Nephron progenitor cell (in vitro differentiated cells): ENCODE data around the gene BCL6.

ENCODE experiments used
- DNase-seq: peaks from one replicate; pipeline ENCODE4 v3.0.0; 2021
- H3K27ac Mint-ChIP-seq: 2 replicates; pipeline ENCODE4 v1.8.0; 2021; ENCODE audit warnings: mild to moderate bottlenecking, moderate library complexity, mixed read lengths
- H3K27me3 Mint-ChIP-seq: 2 replicates; pipeline ENCODE4 v1.8.0; 2021; ENCODE audit warnings: mild to moderate bottlenecking, low read depth, mixed read lengths; ENCODE audit not compliant: poor library complexity
- H3K36me3 Mint-ChIP-seq: 2 replicates; pipeline ENCODE4 v1.8.0; 2021; ENCODE audit warnings: low read depth, mixed read lengths
- H3K4me1 Mint-ChIP-seq: 2 replicates; pipeline ENCODE4 v1.8.0; 2021; ENCODE audit warnings: mixed read lengths
- H3K4me3 Mint-ChIP-seq: 2 replicates; pipeline ENCODE4 v1.8.0; 2021; ENCODE audit warnings: mild to moderate bottlenecking, moderate library complexity, mixed read lengths
- H3K9me3 Mint-ChIP-seq: 2 replicates; pipeline ENCODE4 v1.8.0; 2021; ENCODE audit warnings: mild to moderate bottlenecking, moderate library complexity, mixed read lengths
- CTCF ChIP-seq: fragments of 200-600 bp; sonication (generic); IDR thresholded peaks from 2 replicates; pipeline ENCODE4 v1.5.0; 2021; ENCODE audit warnings: antibody characterized with exemption

Gene BCL6

GRCh38 chr3:187759601-187760000, 14.3 kb upstream of the BCL6 start:
- DNase-seq = no peak
- peaks cover 10% of the 10 kb centered on the region for H3K27me3 Mint-ChIP-seq
- H3K36me3 Mint-ChIP-seq = no peaks in the 10 kb centered on the region
- no peaks in the 10 kb centered on the region for H3K9me3 Mint-ChIP-seq
- no peak overlapping the region for H3K27ac Mint-ChIP-seq
- no peak overlapping the region for H3K4me3 Mint-ChIP-seq
- TF ChIP-seq CTCF = no peak
- peaks cover 7% of the 10 kb centered on the region for H3K4me1 Mint-ChIP-seq

- TF ChIP-seq CTCF = no peak
- Mint-ChIP-seq H3K9me3 (no peaks in the 10 kb centered on the region), H3K4me1 (peaks cover 3% of the 10 kb centered on the region), H3K27ac (no peak overlapping the region), H3K36me3 (no peaks in the 10 kb centered on the region), H3K27me3 (peaks cover 12% of the 10 kb centered on the region), H3K4me3 (no peak overlapping the region)
- no peak for DNase-seq
These were observed 13.2 kb upstream of the BCL6 start for GRCh38 chr3:187758318-187758955.

GRCh38 chr3:187753516-187753915, 8.2 kb upstream of the BCL6 start:
- Mint-ChIP-seq H3K27me3 (peaks cover 3% of the 10 kb centered on the region), H3K27ac (no peak overlapping the region), H3K4me1 (peaks cover 38% of the 10 kb centered on the region), H3K9me3 (no peaks in the 10 kb centered on the region), H3K4me3 (no peak overlapping the region), H3K36me3 (no peaks in the 10 kb centered on the region)
- DNase-seq = no peak
- TF ChIP-seq CTCF = no peak

- Mint-ChIP-seq H3K4me3 (peak overlapping the region; percentile 74), H3K27ac (peak overlapping the region; percentile 30), H3K4me1 (peaks cover 67% of the 10 kb centered on the region), H3K9me3 (no peaks in the 10 kb centered on the region), H3K36me3 (no peaks in the 10 kb centered on the region), H3K27me3 (peaks cover 3% of the 10 kb centered on the region)
- DNase-seq = peak; percentile 44
- TF ChIP-seq CTCF = no peak
These were observed 5.3 kb upstream of the BCL6 start for GRCh38 chr3:187750513-187751123.

- Mint-ChIP-seq H3K36me3 (no peaks in the 10 kb centered on the region), H3K9me3 (no peaks in the 10 kb centered on the region), H3K27ac (peak overlapping the region; percentile 30), H3K4me1 (peaks cover 69% of the 10 kb centered on the region), H3K4me3 (peak overlapping the region; percentile 74), H3K27me3 (peaks cover 3% of the 10 kb centered on the region)
- DNase-seq = peak; percentile 38
- TF ChIP-seq CTCF = no peak
These were observed 4.8 kb upstream of the BCL6 start for GRCh38 chr3:187750006-187750512.
